ENCODE data around the gene YAP1.

DNA sequence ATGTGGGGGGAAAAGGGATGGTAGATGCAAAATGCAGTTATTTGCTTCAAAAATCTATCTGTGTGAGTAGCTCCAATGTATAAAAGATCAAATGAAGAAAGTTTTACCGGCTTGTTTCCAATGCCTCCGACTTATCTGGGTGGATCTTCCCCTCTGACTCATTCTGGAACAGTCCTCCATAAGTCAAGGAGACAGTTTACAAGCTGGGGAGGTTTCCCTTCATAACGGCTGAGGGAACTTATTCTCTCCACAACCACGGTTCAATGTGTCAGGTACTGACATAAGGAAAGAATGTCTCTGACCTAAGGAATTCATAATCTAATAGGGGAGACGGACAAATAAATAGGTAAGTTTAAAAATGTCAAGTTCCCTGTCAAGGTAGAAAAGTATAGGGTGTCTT, 157.4 kb downstream of the YAP1 start:
- TF ChIP-seq ARNTL (CRISPR knock-in tag; IDR thresholded peaks at IDR 0.05; ENCODE audit: borderline replicate concordance, low read depth) (no peak), ISL1 (CRISPR knock-in tag; IDR thresholded peaks at IDR 0.05) (no peak), ZFP3 (CRISPR knock-in tag; IDR thresholded peaks at IDR 0.05) (no peak), RARB (CRISPR knock-in tag; IDR thresholded peaks at IDR 0.05) (no peak), OSR1 (CRISPR knock-in tag; IDR thresholded peaks at IDR 0.05) (no peak), ZNF565 (CRISPR knock-in tag; conservative IDR thresholded peaks at IDR 0.05; ENCODE audit: low read depth) (no peak), SNAI2 (CRISPR knock-in tag; IDR thresholded peaks at IDR 0.05) (no peak)
- TF ChIP-seq, protein P1, sequence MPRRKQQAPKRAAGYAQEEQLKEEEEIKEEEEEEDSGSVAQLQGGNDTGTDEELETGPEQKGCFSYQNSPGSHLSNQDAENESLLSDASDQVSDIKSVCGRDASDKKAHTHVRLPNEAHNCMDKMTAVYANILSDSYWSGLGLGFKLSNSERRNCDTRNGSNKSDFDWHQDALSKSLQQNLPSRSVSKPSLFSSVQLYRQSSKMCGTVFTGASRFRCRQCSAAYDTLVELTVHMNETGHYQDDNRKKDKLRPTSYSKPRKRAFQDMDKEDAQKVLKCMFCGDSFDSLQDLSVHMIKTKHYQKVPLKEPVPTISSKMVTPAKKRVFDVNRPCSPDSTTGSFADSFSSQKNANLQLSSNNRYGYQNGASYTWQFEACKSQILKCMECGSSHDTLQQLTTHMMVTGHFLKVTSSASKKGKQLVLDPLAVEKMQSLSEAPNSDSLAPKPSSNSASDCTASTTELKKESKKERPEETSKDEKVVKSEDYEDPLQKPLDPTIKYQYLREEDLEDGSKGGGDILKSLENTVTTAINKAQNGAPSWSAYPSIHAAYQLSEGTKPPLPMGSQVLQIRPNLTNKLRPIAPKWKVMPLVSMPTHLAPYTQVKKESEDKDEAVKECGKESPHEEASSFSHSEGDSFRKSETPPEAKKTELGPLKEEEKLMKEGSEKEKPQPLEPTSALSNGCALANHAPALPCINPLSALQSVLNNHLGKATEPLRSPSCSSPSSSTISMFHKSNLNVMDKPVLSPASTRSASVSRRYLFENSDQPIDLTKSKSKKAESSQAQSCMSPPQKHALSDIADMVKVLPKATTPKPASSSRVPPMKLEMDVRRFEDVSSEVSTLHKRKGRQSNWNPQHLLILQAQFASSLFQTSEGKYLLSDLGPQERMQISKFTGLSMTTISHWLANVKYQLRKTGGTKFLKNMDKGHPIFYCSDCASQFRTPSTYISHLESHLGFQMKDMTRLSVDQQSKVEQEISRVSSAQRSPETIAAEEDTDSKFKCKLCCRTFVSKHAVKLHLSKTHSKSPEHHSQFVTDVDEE (CRISPR knock-in tag; IDR thresholded peaks at IDR 0.05): no peak
- TF ChIP-seq, protein P2, sequence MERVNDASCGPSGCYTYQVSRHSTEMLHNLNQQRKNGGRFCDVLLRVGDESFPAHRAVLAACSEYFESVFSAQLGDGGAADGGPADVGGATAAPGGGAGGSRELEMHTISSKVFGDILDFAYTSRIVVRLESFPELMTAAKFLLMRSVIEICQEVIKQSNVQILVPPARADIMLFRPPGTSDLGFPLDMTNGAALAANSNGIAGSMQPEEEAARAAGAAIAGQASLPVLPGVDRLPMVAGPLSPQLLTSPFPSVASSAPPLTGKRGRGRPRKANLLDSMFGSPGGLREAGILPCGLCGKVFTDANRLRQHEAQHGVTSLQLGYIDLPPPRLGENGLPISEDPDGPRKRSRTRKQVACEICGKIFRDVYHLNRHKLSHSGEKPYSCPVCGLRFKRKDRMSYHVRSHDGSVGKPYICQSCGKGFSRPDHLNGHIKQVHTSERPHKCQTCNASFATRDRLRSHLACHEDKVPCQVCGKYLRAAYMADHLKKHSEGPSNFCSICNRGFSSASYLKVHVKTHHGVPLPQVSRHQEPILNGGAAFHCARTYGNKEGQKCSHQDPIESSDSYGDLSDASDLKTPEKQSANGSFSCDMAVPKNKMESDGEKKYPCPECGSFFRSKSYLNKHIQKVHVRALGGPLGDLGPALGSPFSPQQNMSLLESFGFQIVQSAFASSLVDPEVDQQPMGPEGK (CRISPR knock-in tag; IDR thresholded peaks at IDR 0.05; ENCODE audit: borderline replicate concordance): no peak

All from SK-N-SH treated with all-trans-retinoic acid at 6 μM for 48 hours (cell line).